NCI-H69 (cell line): Measurements from ENCODE around the gene LUZP2.
"Not testable (repeated sequence)": the region's sequence is repeated elsewhere in the genome, so short reads cannot be mapped to it uniquely, and the experiment has no call there.

Experiments
- DNase-seq: peaks from one replicate; lab custom pipeline; 2025; lab: John Stamatoyannopoulos, UW

LUZP2 gene

DNA sequence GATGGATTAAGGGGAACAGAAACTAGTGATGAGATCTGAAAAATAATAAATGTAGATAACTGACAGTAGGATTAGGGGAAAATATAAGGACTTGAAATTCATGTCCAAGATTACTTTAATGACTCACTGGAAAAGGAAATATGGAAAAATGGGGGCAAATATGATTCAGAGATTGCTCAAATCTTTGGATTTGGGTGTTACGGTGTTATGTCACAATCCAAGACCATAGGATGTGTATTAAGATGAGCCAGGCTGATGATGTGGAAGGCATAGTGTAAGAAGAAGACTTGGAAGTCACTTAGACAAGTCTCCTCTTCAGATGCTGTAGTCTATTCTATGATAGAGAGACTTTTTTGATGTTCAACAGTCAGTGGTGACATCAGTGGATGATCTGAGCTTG, 323.7 kb downstream of the LUZP2 start:
- DNase-seq = no peak

DNA sequence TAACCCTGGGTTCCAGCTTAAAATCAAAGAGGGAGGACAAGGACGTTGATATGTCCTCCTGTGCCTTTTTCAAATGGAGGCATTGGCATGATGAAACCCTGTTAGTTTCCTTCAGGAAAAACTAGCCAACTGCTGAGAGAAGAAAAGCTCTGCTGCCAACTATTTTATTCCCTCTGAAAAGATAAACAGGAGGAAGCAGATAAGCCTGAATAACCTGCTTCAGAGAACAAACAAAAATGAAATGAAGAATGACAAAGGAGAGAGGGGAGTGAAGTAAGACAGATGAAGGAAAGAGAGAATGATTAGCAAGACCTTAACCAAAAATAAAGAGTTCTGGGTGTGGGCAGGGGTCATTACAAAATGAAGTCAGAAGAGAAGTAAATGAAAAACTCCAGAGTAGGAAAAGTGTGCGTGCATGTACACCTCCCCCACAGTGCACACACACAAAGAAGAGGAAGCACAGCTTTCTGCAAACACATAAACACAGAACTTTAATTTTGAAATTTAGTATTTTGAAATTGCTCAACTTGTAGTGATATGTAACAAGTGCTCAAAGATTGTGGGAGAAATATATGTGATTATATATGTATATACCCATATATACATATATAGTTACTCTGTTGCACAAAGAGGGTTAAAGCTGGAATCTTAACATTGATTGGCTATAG, 332.2 kb downstream of the LUZP2 start:
- no peak for DNase-seq

- no peak for DNase-seq
Measured at GRCh38 chr11:24833573-24833972, 336.7 kb downstream of the LUZP2 start.

- no peak for DNase-seq
Measured at GRCh38 chr11:24837112-24837511, 340.3 kb downstream of the LUZP2 start.

- DNase-seq = no peak
Measured at GRCh38 chr11:24842308-24842707, 345.5 kb downstream of the LUZP2 start.

DNA sequence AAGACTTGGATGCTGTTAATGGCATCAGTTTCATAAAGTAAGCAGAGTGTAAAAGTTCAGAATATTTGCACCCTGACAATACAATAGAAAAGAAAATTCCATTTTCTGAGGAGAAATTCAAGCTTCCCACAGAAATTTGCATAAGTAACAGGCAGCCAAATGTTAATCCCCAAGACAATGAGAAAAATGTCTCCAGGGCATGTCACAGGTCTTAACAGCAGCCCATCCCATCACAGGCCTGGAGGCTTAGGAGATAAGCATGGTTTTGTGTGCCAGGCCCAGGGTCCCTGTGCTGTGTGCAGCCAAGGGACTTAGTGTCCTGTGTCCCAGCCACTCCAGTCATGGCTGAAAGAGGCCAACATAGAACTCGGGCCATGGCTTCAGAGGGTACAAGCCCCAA, 347.6 kb downstream of the LUZP2 start:
- DNase-seq = no peak

DNA sequence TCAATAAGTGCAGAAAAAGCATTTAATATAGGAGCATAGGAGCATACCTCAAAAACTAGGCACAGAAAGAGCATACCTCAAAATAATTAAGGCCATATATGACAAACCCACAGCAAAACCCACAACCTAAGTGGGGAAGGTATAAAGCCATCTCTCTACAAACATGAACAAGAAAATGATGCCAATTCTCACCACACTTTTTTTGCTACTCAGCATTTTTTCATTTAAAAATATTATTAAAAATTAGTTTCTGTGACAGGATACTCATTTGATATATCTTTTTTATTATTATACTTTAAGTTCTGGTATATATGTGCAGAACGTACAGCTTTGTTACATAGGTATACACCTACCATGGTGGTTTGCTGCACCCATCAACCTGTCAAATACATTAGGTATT, 352.0 kb downstream of the LUZP2 start:
- no peak for DNase-seq

GRCh38 chr11:24855951-24856350, 359.1 kb downstream of the LUZP2 start:
- no peak for DNase-seq

DNA sequence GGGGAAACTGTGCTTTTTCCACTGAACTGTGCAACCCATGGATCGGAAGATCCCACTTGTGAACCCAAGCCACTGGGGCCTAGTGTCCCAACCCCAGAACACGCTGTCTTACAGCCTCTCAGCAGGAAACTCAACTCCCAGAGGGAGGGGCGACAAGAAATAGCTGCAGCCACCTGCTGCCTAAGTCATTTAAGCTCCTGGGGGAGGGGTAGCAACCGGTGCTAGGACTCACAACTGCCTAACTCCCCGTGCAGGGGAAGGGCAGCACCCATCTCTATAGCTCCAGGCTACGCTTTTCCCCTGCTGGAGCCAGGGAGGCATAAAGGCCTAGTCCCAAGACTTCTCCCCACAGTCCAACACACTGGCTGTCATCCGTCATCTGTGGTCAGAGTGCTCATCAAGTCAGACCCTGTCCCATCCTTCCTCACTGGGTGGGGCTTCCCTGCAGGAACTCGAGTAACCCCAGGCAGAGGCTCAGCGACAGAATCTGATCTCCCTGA, 363.0 kb downstream of the LUZP2 start:
- DNase-seq = peak; percentile 51

DNA sequence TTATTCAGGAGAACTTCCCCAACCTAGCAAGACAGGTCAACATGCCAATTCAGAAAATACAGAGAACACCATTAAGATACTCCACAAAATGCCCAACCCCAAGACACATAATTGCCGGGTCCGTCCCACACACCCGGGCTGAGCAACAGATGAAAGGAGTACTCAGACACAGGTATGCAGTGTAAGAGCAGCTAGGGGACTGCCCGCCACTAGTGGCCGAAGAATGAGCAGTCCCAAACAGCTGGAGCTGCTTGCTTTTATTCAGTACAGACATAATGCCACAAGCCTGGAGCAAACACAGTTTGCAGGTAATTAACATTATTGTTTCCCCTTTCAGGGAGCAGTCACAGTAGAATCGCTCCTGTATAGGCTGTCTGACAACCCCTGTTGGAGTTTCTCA, 364.6 kb downstream of the LUZP2 start:
- DNase-seq = peak; percentile 26

DNA sequence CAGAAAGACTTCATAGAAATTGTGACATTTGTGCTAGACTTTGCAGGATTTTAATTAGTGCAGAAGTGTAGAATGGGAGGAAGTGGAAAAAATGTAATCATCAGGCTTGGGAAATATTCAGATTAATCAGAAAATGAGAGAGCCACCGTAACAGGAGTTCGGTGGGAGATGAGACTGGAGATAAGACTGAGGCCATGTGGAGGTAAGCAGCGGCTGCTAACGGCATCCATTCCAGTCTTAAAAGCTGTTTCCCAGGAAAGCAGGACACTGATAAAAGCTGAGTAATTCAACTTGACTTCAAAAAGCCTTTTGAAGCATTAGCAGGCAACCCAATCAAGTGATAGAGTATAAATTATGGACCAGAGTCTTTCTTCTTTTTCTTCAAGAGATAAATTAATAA, 369.9 kb downstream of the LUZP2 start:
- no peak for DNase-seq

- DNase-seq = no peak
Measured at GRCh38 chr11:24870048-24870447, 373.2 kb downstream of the LUZP2 start.

GRCh38 chr11:24872186-24872585, 375.3 kb downstream of the LUZP2 start:
- peak; percentile 84 for DNase-seq

DNA sequence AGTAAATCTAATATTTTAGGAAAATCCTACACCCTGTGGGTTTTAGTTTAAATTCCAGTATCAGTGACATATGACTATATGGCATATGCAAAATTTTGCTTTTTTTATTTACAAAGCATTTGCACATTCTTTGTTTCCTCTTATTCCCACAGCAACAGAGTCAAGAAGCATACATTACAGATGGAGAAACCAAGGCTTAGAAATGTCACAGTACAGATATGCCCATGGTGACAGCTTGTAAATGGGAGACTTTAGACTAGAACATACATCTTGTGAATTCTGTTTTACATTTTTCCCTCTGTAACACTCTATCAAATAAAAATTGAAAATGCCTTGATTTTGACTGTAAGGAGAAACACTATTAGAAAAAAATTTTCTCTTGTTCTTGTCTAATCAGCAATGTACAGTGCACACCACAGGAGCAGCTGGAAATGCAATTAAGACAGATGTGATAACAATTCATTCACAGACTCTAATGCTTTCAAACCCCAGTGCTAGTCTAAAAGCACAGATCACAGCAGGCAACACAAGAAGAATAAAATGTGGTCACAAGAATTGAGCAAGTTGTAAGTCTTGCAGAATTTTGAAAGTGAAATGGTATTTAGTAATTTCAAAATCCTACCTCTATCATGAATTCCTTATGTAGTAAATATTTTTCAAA, 375.9 kb downstream of the LUZP2 start:
- DNase-seq = peak; percentile 79

- DNase-seq = no peak
Measured at GRCh38 chr11:24880962-24881361, 384.1 kb downstream of the LUZP2 start.

DNA sequence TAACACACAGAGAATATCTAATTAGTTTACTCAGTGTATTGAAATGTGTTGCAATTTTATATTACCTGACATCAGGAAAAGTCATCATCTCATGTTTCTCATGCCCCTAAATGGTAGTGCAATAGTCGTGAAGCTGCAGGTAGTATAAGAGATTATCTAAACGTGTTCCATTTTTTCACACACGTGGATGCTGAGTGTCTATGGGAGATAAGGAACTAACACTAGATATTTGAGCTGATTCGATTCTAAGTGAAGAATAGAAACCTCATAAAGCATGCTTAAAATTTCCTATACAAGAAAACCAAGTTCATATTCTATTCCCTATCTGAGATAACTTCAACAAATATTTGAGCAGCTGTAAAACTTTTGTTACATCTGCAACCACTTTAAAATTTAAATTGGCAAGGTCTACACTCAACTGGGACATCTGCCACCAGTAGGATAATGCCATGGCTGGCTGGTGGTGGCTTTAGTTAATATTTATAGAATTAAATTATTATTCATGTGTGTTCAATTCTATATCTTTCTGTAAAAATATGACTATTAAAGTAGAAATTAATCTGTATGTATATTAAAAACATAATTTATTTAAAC, 388.8 kb downstream of the LUZP2 start:
- DNase-seq = peak; percentile 62

DNA sequence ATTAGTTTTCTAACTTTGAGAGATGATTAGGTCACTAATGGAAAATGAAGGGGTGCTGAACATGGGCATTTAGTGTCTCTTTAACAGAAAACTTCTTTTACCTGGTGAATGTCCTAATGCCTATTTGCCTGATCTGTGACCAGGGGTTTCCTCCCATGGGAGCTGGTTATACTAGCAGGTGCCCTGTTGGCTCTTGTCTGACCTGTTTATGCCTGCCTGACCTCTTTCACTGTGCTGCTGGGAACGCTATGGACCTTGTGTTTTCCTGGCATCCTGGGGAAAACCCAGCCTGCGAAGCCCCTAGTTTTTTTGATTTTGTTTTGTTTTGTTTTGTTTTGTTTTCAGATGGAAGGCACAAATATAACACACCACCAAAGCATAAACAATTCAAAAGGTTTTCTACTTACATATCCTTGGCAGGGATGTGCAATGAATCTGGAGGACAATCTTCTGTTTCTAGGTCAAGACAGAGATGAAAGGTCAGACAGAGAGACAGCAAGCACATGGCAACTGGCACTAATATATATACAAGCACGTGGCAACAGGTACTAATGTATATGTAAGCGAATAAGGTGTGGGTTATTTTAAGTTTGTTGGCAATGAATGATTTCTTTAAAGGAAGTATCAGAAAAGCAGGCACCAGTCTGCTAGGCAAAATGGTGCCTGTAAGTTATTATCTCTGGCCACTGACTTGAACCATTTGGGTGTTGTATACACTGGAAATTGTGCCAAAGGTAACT, 390.2 kb downstream of the LUZP2 start:
- no peak for DNase-seq

DNA sequence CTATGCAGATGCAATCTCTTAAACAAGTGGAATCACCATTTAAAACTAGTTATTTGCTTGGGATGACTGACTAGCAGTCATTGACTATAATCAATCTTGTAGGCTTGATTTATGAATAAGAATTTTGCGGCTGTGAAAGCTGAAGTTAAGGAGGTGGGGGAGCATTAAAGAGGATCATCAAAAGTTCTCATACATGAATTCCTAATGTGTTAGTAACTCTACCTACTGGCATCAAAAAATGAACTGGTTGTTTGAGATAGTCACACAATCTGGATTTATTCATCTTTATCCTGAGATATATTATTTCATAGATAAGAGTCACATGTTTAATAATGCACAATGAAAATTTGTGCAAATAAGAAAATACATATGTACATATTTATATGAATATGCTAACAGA, 393.6 kb downstream of the LUZP2 start:
- no peak for DNase-seq

DNA sequence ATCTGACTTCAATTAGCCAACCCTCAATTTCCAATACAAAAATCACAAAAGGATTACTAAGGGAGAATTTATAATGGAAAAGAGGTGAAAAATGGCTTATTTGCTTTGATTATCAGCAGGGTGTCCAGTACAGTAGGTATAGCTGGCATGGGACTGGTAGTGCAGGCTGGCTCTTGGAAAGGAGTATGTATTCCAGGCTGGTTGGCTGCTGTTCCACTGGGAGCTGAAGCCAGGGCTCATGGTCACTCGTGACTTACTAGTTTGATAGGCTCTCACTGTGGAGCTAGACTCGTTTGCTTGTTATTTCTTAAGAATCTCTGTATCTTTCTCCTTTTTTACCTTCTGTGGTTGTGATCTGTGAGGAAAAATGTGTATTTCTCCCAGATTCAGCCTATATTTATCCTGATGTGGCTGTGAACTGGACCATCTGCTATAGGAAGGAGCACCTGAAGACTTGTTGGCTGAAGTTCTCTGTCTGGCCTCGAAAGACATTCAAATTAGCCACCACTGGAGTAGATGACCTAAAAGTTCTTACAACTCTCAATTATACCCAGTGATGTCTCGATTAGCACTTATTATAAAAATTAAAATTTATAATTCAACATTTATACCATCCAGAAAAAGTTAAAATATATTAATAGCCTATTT, 395.1 kb downstream of the LUZP2 start:
- not testable (repeated sequence) for DNase-seq

DNA sequence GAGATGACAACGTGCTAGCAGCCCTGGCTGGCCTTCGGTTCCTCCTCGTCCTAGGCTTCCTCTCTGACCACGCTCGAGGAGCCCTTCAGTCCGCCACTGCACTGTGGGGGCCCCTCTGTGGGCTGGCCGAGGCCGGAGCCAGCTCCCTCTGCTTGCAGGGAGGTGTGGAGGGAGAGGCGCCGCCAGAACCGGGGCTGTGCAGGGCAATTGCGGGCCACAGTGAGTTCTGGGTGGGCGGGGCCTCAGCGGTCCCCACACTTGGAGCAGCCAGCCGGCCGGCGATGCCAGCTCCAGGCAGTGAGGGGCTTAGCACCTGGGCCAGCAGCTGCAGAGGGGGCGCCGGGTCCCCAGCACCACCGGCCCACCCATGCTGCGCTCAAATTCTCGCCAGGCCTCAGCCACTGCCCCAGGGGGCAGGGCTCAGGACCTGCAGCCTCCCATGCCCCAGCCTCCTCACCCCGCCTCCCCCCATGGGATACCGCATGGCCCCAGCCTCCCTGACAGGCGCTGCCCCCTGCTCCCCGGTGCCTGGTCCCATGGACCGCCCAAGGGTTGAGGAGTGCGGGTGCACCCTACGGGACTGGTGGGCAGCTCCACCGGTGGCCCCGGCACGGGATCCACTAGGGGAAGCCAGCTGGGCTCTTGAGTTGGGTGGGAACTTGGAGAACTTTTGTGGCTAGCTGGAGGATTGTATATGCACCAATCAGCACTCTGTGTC, 399.4 kb downstream of the LUZP2 start:
- no peak for DNase-seq

GRCh38 chr11:24900514-24900913, 403.7 kb downstream of the LUZP2 start:
- DNase-seq = no peak
